ENCODE results near the gene MISP3.

MISP3 gene

DNA sequence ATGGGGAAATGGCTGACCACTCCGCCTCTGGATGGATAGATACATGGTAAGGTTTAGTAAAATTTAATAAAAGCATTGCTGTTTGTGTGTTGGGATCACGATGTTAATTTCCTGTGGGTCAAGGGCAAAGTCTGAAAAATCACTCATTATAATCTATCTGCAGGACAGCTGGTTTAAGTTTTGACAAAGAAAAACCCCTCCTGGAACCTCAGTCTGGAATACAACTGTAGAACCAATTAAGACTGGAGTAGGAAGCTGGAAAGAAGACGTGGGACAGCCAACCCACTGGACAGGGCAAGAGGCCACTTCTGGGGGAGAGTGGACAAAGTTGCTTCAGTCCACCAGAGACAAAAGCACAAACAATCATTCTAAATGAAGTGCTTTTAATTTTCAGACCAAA is 46.6 kb downstream of the MISP3 start:
- Histone ChIP-seq H3K9me3 (ENCODE audit: control insufficient read depth, low read length) (no peaks in the 10 kb centered on the region), H3K4me3 (ENCODE audit: low read depth, low read length) (peak overlapping the region; percentile 61), H3K9ac (peak overlapping the region; percentile 38), H2AFZ (peak overlapping the region; percentile 82), H3K79me2 (peaks cover 25% of the 10 kb centered on the region), H3K27me3 (ENCODE audit: control insufficient read depth, insufficient read depth, low read length) (no peaks in the 10 kb centered on the region), H3K4me1 (peaks cover 39% of the 10 kb centered on the region), H3K27ac (peak overlapping the region; percentile 100), H3K36me3 (ENCODE audit: control insufficient read depth, insufficient read depth, low read length) (no peaks in the 10 kb centered on the region), H3K4me2 (ENCODE audit: low read length) (peak overlapping the region; percentile 98)
- TF ChIP-seq, protein P1, sequence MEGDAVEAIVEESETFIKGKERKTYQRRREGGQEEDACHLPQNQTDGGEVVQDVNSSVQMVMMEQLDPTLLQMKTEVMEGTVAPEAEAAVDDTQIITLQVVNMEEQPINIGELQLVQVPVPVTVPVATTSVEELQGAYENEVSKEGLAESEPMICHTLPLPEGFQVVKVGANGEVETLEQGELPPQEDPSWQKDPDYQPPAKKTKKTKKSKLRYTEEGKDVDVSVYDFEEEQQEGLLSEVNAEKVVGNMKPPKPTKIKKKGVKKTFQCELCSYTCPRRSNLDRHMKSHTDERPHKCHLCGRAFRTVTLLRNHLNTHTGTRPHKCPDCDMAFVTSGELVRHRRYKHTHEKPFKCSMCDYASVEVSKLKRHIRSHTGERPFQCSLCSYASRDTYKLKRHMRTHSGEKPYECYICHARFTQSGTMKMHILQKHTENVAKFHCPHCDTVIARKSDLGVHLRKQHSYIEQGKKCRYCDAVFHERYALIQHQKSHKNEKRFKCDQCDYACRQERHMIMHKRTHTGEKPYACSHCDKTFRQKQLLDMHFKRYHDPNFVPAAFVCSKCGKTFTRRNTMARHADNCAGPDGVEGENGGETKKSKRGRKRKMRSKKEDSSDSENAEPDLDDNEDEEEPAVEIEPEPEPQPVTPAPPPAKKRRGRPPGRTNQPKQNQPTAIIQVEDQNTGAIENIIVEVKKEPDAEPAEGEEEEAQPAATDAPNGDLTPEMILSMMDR (IDR thresholded peaks at IDR 0.05), result no peak

DNA sequence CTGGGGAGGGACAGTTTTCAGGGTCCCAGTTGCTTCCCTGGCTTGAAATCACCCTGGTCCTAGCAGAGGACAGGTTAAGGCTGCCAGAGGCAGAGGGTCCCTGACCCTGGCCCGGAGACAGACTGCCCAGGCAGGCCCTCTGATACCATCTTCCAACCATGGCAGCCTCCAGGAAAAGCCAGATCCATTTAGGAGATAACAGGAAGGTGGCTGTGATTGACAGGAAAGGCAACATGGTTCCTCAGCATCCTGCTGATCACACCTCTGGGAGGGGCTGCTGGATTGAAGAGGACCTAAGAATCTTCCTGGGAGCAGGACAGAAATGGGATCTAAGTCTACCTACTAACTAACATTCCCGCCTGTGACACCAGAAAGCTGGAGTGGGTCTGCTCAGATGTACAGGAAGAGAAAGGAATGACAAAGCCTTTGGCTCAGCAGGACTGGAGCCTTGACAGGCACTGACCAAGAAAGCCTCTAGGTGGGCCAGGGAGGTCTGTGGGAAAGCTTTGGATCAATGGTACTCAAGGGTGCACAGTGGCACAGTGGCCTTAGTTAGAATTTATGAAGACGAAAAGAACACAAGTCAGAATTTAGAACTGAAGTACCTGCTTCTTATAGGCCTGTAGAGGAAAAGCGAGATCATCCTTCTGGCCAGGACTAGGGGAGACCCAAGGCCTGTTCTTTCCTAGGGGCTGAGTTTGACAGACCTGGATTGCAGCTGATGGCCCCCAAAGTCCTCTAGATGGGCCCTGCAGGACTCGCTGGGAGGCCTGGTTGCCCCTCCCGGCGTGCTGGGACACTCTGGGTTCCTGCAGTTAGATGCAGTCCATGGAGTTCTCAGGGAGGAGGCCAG is 47.3 kb downstream of the MISP3 start:
- no peaks in the 10 kb centered on the region for H3K9me3 ChIP-seq (ENCODE audit: control insufficient read depth, low read length)
- H3K27ac ChIP-seq, result peak overlapping the region; percentile 100
- H3K79me2 ChIP-seq, result peaks cover 19% of the 10 kb centered on the region
- peak overlapping the region; percentile 82 for H2AFZ ChIP-seq
- no peak overlapping the region for H3K9ac ChIP-seq
- TF ChIP-seq, protein P1 (IDR thresholded peaks at IDR 0.05), result no peak
- H3K4me3 ChIP-seq (ENCODE audit: low read depth, low read length), result no peak overlapping the region
- peaks cover 35% of the 10 kb centered on the region for H3K4me1 ChIP-seq
- no peaks in the 10 kb centered on the region for H3K36me3 ChIP-seq (ENCODE audit: control insufficient read depth, insufficient read depth, low read length)
- peak overlapping the region; percentile 98 for H3K4me2 ChIP-seq (ENCODE audit: low read length)
- H3K27me3 ChIP-seq (ENCODE audit: control insufficient read depth, insufficient read depth, low read length), result no peaks in the 10 kb centered on the region

DNA sequence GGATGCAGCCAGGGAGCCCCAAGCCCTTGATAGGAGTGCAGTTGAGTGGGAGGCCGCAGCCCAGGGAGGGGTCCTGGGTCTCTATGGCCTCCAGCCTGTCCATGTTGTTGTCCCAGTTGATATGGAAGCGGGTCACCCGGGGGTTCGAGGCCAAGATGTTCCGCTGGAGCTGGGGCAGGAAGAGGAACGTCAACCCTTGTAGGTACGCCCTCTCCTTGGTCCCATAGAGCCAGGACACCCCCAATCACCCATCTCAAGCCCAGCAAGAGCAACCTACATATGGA is 47.9 kb downstream of the MISP3 start:
- Histone ChIP-seq H3K79me2 (peaks cover 18% of the 10 kb centered on the region), H3K4me2 (ENCODE audit: low read length) (no peak overlapping the region), H3K4me3 (ENCODE audit: low read depth, low read length) (no peak overlapping the region), H3K4me1 (peaks cover 35% of the 10 kb centered on the region), H3K27me3 (ENCODE audit: control insufficient read depth, insufficient read depth, low read length) (no peaks in the 10 kb centered on the region), H2AFZ (peak overlapping the region; percentile 82), H3K36me3 (ENCODE audit: control insufficient read depth, insufficient read depth, low read length) (no peaks in the 10 kb centered on the region), H3K9me3 (ENCODE audit: control insufficient read depth, low read length) (no peaks in the 10 kb centered on the region), H3K27ac (peak overlapping the region; percentile 100), H3K9ac (no peak overlapping the region)
- TF ChIP-seq, protein P1 (IDR thresholded peaks at IDR 0.05), result no peak

DNA sequence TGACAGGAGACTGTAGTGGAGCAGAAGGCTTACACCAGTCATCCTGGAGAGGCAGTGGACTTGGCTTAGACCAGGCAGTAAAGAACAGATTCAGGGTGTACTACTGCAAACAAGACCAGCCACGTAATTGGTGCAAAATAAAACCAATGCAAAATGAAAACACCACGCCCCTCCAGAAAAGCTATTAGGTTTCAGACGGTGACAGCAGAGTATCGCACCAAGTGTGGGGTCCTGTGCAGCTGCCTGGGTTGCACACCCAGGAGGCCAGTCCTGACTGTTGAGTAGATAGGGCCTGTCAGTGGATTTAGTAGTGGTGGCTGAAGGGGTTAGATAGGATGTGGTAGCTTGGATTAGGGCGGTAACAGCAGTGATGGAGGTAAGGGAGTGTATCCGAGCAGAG is 50.3 kb downstream of the MISP3 start:
- no peaks in the 10 kb centered on the region for H3K27me3 ChIP-seq (ENCODE audit: control insufficient read depth, insufficient read depth, low read length)
- H3K9me3 ChIP-seq (ENCODE audit: control insufficient read depth, low read length), result no peaks in the 10 kb centered on the region
- no peak overlapping the region for H3K27ac ChIP-seq
- H3K9ac ChIP-seq, result no peak overlapping the region
- H3K79me2 ChIP-seq, result no peaks in the 10 kb centered on the region
- no peak overlapping the region for H2AFZ ChIP-seq
- TF ChIP-seq, protein P1 (IDR thresholded peaks at IDR 0.05), result no peak
- H3K4me1 ChIP-seq, result peaks cover 27% of the 10 kb centered on the region
- no peak overlapping the region for H3K4me2 ChIP-seq (ENCODE audit: low read length)
- no peak overlapping the region for H3K4me3 ChIP-seq (ENCODE audit: low read depth, low read length)
- no peaks in the 10 kb centered on the region for H3K36me3 ChIP-seq (ENCODE audit: control insufficient read depth, insufficient read depth, low read length)

Measured in parathyroid adenoma (tissue), 2 donors.